Activated T-cell treated with anti-CD3 and anti-CD28 coated beads, Interleukin-2, amount 50 U/mL, for 24 hours (primary cell): ENCODE data around the gene DAG1.
A peak's percentile ranks its signal among the peaks of the same experiment; 100 is the strongest.

Source experiments
- DNase-seq: peaks from one replicate; pipeline ENCODE4 v3.0.0-alpha.2; 2020
- H3K27ac Mint-ChIP-seq: 2 replicates; pipeline ENCODE4 v1.8.0; 2020; ENCODE audit warnings: mild to moderate bottlenecking, mixed read lengths
- H3K27me3 Mint-ChIP-seq: 2 replicates; pipeline ENCODE4 v1.8.0; 2020; ENCODE audit warnings: mixed read lengths
- H3K36me3 Mint-ChIP-seq: 2 replicates; pipeline ENCODE4 v1.8.0; 2020; ENCODE audit warnings: low read depth, mixed read lengths
- H3K4me1 Mint-ChIP-seq: 2 replicates; pipeline ENCODE4 v1.8.0; 2020; ENCODE audit warnings: low read depth, mixed read lengths
- H3K4me3 Mint-ChIP-seq: 2 replicates; pipeline ENCODE4 v1.8.0; 2020; ENCODE audit warnings: mild to moderate bottlenecking, moderate library complexity, mixed read lengths
- H3K9me3 Mint-ChIP-seq: 2 replicates; pipeline ENCODE4 v1.8.0; 2020; ENCODE audit warnings: mixed read lengths

Gene DAG1

GRCh38 chr3:49469936-49470713 is at the start of gene DAG1:
Gene DAG1 (plus strand): TSS chr3:49470267. CDS start chr3:49510535, 40,268 bp downstream.
- no peaks in the 10 kb centered on the region for H3K27me3 Mint-ChIP-seq
- peak within 1 kb of the TSS; percentile 90 for H3K4me3 Mint-ChIP-seq
- H3K27ac Mint-ChIP-seq = peak within 1 kb of the TSS; percentile 91
- peak; percentile 97 for DNase-seq
- peaks cover 15% of the 10 kb centered on the region for H3K36me3 Mint-ChIP-seq
- H3K4me1 Mint-ChIP-seq = peaks cover 23% of the 10 kb centered on the region
- H3K9me3 Mint-ChIP-seq = no peaks in the 10 kb centered on the region

- no peaks in the 10 kb centered on the region for H3K9me3 Mint-ChIP-seq
- H3K36me3 Mint-ChIP-seq = peaks cover 44% of the 10 kb centered on the region
- H3K4me1 Mint-ChIP-seq = peaks cover 51% of the 10 kb centered on the region
- no peak overlapping the region for H3K4me3 Mint-ChIP-seq
- peak overlapping the region; percentile 85 for H3K27ac Mint-ChIP-seq
- DNase-seq = no peak
- H3K27me3 Mint-ChIP-seq = no peaks in the 10 kb centered on the region
Observed at GRCh38 chr3:49421890-49422378, 48.1 kb upstream of the DAG1 start.

GRCh38 chr3:49422379-49423248 is 47.5 kb upstream of the DAG1 start, which contains the start of gene AMT:
Gene AMT (minus strand): TSS chr3:49422473. CDS start chr3:49422450, 23 bp downstream.
- Mint-ChIP-seq H3K4me3 (no peak within 1 kb of the TSS), H3K27ac (peak within 1 kb of the TSS; percentile 85), H3K9me3 (no peaks in the 10 kb centered on the region), H3K27me3 (no peaks in the 10 kb centered on the region), H3K36me3 (peaks cover 38% of the 10 kb centered on the region), H3K4me1 (peaks cover 44% of the 10 kb centered on the region)
- no peak for DNase-seq

GRCh38 chr3:49424816-49425215 is 45.3 kb upstream of the DAG1 start:
- Mint-ChIP-seq H3K27ac (no peak overlapping the region), H3K4me1 (peaks cover 52% of the 10 kb centered on the region), H3K36me3 (peaks cover 33% of the 10 kb centered on the region), H3K4me3 (no peak overlapping the region), H3K27me3 (no peaks in the 10 kb centered on the region), H3K9me3 (no peaks in the 10 kb centered on the region)
- DNase-seq = no peak

GRCh38 chr3:49427586-49427985 is 42.5 kb upstream of the DAG1 start:
- H3K9me3 Mint-ChIP-seq = no peaks in the 10 kb centered on the region
- H3K27me3 Mint-ChIP-seq = no peaks in the 10 kb centered on the region
- peak overlapping the region; percentile 77 for H3K27ac Mint-ChIP-seq
- DNase-seq = no peak
- peaks cover 33% of the 10 kb centered on the region for H3K4me1 Mint-ChIP-seq
- H3K4me3 Mint-ChIP-seq = peak overlapping the region; percentile 87
- H3K36me3 Mint-ChIP-seq = peaks cover 24% of the 10 kb centered on the region

GRCh38 chr3:49428752-49429080 is 41.4 kb upstream of the DAG1 start:
- H3K36me3 Mint-ChIP-seq = peaks cover 21% of the 10 kb centered on the region
- peak overlapping the region; percentile 95 for H3K27ac Mint-ChIP-seq
- H3K4me1 Mint-ChIP-seq = peaks cover 27% of the 10 kb centered on the region
- no peak for DNase-seq
- no peaks in the 10 kb centered on the region for H3K9me3 Mint-ChIP-seq
- H3K4me3 Mint-ChIP-seq = peak overlapping the region; percentile 87
- no peaks in the 10 kb centered on the region for H3K27me3 Mint-ChIP-seq

GRCh38 chr3:49434731-49435130 is 35.3 kb upstream of the DAG1 start:
- Mint-ChIP-seq H3K4me1 (peaks cover 3% of the 10 kb centered on the region), H3K9me3 (no peaks in the 10 kb centered on the region), H3K27ac (no peak overlapping the region), H3K36me3 (no peaks in the 10 kb centered on the region), H3K4me3 (no peak overlapping the region), H3K27me3 (no peaks in the 10 kb centered on the region)
- DNase-seq = no peak

- H3K9me3 Mint-ChIP-seq = no peaks in the 10 kb centered on the region
- peaks cover 12% of the 10 kb centered on the region for H3K4me1 Mint-ChIP-seq
- H3K4me3 Mint-ChIP-seq = no peak overlapping the region
- DNase-seq = no peak
- H3K27ac Mint-ChIP-seq = no peak overlapping the region
- H3K27me3 Mint-ChIP-seq = no peaks in the 10 kb centered on the region
- no peaks in the 10 kb centered on the region for H3K36me3 Mint-ChIP-seq
Observed at GRCh38 chr3:49445391-49445790, 24.7 kb upstream of the DAG1 start.

GRCh38 chr3:49453621-49454020 is 16.4 kb upstream of the DAG1 start:
- no peak for DNase-seq
- no peak overlapping the region for H3K4me3 Mint-ChIP-seq
- peaks cover 4% of the 10 kb centered on the region for H3K4me1 Mint-ChIP-seq
- no peaks in the 10 kb centered on the region for H3K9me3 Mint-ChIP-seq
- H3K36me3 Mint-ChIP-seq = no peaks in the 10 kb centered on the region
- no peak overlapping the region for H3K27ac Mint-ChIP-seq
- H3K27me3 Mint-ChIP-seq = no peaks in the 10 kb centered on the region

- H3K4me3 Mint-ChIP-seq = no peak overlapping the region
- no peaks in the 10 kb centered on the region for H3K9me3 Mint-ChIP-seq
- H3K4me1 Mint-ChIP-seq = no peaks in the 10 kb centered on the region
- no peaks in the 10 kb centered on the region for H3K36me3 Mint-ChIP-seq
- H3K27ac Mint-ChIP-seq = no peak overlapping the region
- no peak for DNase-seq
- H3K27me3 Mint-ChIP-seq = no peaks in the 10 kb centered on the region
Observed at GRCh38 chr3:49454458-49454857, 15.6 kb upstream of the DAG1 start.

GRCh38 chr3:49454898-49455681 is 15.0 kb upstream of the DAG1 start:
- Mint-ChIP-seq H3K27ac (no peak overlapping the region), H3K27me3 (no peaks in the 10 kb centered on the region), H3K36me3 (no peaks in the 10 kb centered on the region), H3K4me1 (no peaks in the 10 kb centered on the region), H3K9me3 (no peaks in the 10 kb centered on the region), H3K4me3 (no peak overlapping the region)
- no peak for DNase-seq

GRCh38 chr3:49456466-49456865 is 13.6 kb upstream of the DAG1 start:
- DNase-seq = no peak
- no peaks in the 10 kb centered on the region for H3K4me1 Mint-ChIP-seq

GRCh38 chr3:49460188-49460890 is 9.7 kb upstream of the DAG1 start:
- DNase-seq = no peak
- H3K4me3 Mint-ChIP-seq = no peak overlapping the region
- H3K4me1 Mint-ChIP-seq = no peaks in the 10 kb centered on the region
- no peaks in the 10 kb centered on the region for H3K9me3 Mint-ChIP-seq
- no peaks in the 10 kb centered on the region for H3K36me3 Mint-ChIP-seq
- H3K27ac Mint-ChIP-seq = no peak overlapping the region
- no peaks in the 10 kb centered on the region for H3K27me3 Mint-ChIP-seq

More at GRCh38 chr3:49456466-49456865, 13.6 kb upstream of the DAG1 start:
- no peaks in the 10 kb centered on the region for H3K9me3 Mint-ChIP-seq
- no peaks in the 10 kb centered on the region for H3K27me3 Mint-ChIP-seq
- H3K36me3 Mint-ChIP-seq = no peaks in the 10 kb centered on the region
- no peak overlapping the region for H3K27ac Mint-ChIP-seq
- no peak overlapping the region for H3K4me3 Mint-ChIP-seq

- H3K27ac Mint-ChIP-seq = no peak overlapping the region
- H3K4me3 Mint-ChIP-seq = no peak overlapping the region
- no peaks in the 10 kb centered on the region for H3K9me3 Mint-ChIP-seq
- H3K27me3 Mint-ChIP-seq = no peaks in the 10 kb centered on the region
- no peak for DNase-seq
- no peaks in the 10 kb centered on the region for H3K36me3 Mint-ChIP-seq
- H3K4me1 Mint-ChIP-seq = no peaks in the 10 kb centered on the region
Observed at GRCh38 chr3:49460956-49461355, 9.1 kb upstream of the DAG1 start.
